Heart right ventricle (tissue), 16 donors: ENCODE data around the gene SGCD. TPM values are rescaled to one million over a fixed set of nuclear protein-coding genes. Genes with fewer than 3 reads are reported as not detected.
A peak's percentile ranks its signal among the peaks of the same experiment; 100 is the strongest.

Source experiments
- ATAC-seq, 8 donors: fragments of 200-7000 bp; cut with Tn5 transposase; one replicate each; pipeline ENCODE4 v1.9.1; 2020; ENCODE audit warnings: mild to moderate bottlenecking in 8 of 8, moderate library complexity in 8 of 8, moderate number of reproducible peaks in 1 of 8
- DNase-seq, 2 donors: peaks; one replicate each; pipeline ENCODE4 v3.0.0-alpha.2; 2020
- H3K27ac ChIP-seq, 10 donors: fragments of 200-600 bp; sonication (generic) in 2 of 10; one replicate each; pipeline versions ENCODE4 v1.5.0 to v1.8.0; 2020 to 2022; ENCODE audit warnings: mild to moderate bottlenecking in 3 of 10
- H3K27me3 ChIP-seq, 7 donors: fragments of 200-600 bp; one replicate each; pipeline ENCODE4 v1.8.0; 2021 to 2022; ENCODE audit warnings: mild to moderate bottlenecking in 2 of 7
- H3K36me3 ChIP-seq, 9 donors: fragments of 200-600 bp; sonication (generic) in 1 of 9; one replicate each; pipeline versions ENCODE4 v1.5.0 to v1.8.0; 2020 to 2022; ENCODE audit warnings: mild to moderate bottlenecking in 2 of 9
- H3K4me1 ChIP-seq, 9 donors: fragments of 200-600 bp; sonication (generic) in 1 of 9; one replicate each; pipeline versions ENCODE4 v1.5.0 to v1.8.0; 2020 to 2022; ENCODE audit warnings: mild to moderate bottlenecking in 4 of 9
- H3K4me3 ChIP-seq, 10 donors: fragments of 200-600 bp; sonication (generic) in 2 of 10; one replicate each; pipeline versions ENCODE4 v1.5.0 to v1.8.0; 2020 to 2022; ENCODE audit warnings: mild to moderate bottlenecking in 7 of 10, moderate library complexity in 2 of 10
- H3K9me3 ChIP-seq, 11 donors: fragments of 200-600 bp in 10 of 11; sonication (generic) in 2 of 11; one replicate each; pipeline versions ENCODE4 v1.5.0 to v1.8.0; 2013 to 2022; ENCODE audit warnings: mild to moderate bottlenecking in 2 of 11, control low read depth in 1 of 11, moderate library complexity in 1 of 11
- CTCF ChIP-seq, 9 donors: fragments of 200-600 bp; sonication (generic) in 2 of 9; IDR thresholded peaks; one replicate each; pipeline versions ENCODE4 v1.5.0 to v1.8.0; 2021 to 2022; ENCODE audit warnings: antibody characterized with exemption in 9 of 9, mild to moderate bottlenecking in 5 of 9, moderate library complexity in 1 of 9
- WGBS, 2 donors: extraction: QIAGEN DNeasy Blood & Tissue Kit; methylation state at CpG; one replicate each; pipeline ENCODE4 v1.1.7; 2013; ENCODE audit warnings: inconsistent platforms in 1 of 2; 5-methylcytosine and 5-hydroxymethylcytosine counted together
- intact Hi-C, 10 donors: fragments of 100-400 bp; cut with DNase I; formaldehyde crosslinking; loops; one replicate each; pipeline versions ENCODE4 v1.11.1 to v1.14.2; 2022
- polyA plus RNA-seq, 2 donors: library from polyadenylated mRNA; stranded (reverse); fragments of 200-250 nt; gene quantifications; one replicate each; pipeline ENCODE4 v1.2.3, GENCODE V29; 2013
- total RNA-seq, 10 donors: library from RNA; stranded (reverse); fragmentation: NEBNext Ultra II Directional in 3 of 10; extraction: Animal tissue kit (Norgen Biotek cat#: 25700) in 3 of 10; gene quantifications; one replicate each; pipeline versions ENCODE4 v1.2.1 to v1.2.4, GENCODE V29; 2021 to 2023
- donor health status: Arrhythmogenic right ventricular cardiomyopathy.
- donor health status: ischemic (EF 13 %, LVEDD 7.1; RV severe dilation, severe dysfunction).
- donor health status: healthy with polysubstance abuse.
- donor health status: DM: no; HTN: yes; CAD: no.
- donor health status: DM: no; HTN: no; CAD: no.
- donor health status: ischemic (EF 25% LVEDD 6.9; RV normal size, moderate dysfunction).
- donor health status: ischemic (EF 25% LVEDD 5.7; RV mildly dilated, moderate dysfunction).
- donor health status: healthy.
- donor health status: DM: yes; HTN: yes; CAD: no.
- donor health status: Ischemic cardiomyopathy.
- donor health status: ischemic (EF 35%, LVEDD 5.7; RV mildly dilated, moderate dysfunction).
- donor health status: nonischemic (EF 11% LVEDD 7.7; RV severe dilation, severe dysfunction).
- donor health status: DM: yes; HTN: yes; CAD: no.
- donor health status: PGD.
- donor health status: ischemic (EF 29% LVEDD 5.4; RV normal size, mild dysfunction).
- donor health status: nonischemic (EF 23%, LVEDD 6.1; RV moderate dilation, normal function).

Gene SGCD
- total and polyA plus RNA-seq, 12 donors = 12.0 to 153 (median 99.6) TPM

- H3K4me3 ChIP-seq = no peak overlapping the region
- no peak overlapping the region for H3K27ac ChIP-seq
- no peak for TF ChIP-seq CTCF (IDR thresholded peaks at IDR 0.05)
- H3K4me1 ChIP-seq = peaks cover 0 to 38% (median 10%) of the 10 kb centered on the region in 9 donors
- intact Hi-C loops = no loop called here
- DNase-seq (no peak), ATAC-seq (no peak)
- no peaks in the 10 kb centered on the region for H3K9me3 ChIP-seq
- 83 to 85% methylated on average over 2 of the region's 2 CpGs for WGBS, 2 donors
- H3K36me3 ChIP-seq = no peaks in the 10 kb centered on the region
- H3K27me3 ChIP-seq = no peaks in the 10 kb centered on the region
Observed at GRCh38 chr5:156378159-156378558, 51.2 kb downstream of the SGCD start.

- Histone ChIP-seq H3K4me1 (peaks cover 0 to 49% (median 20%) of the 10 kb centered on the region in 9 donors), H3K27me3 (no peaks in the 10 kb centered on the region), H3K27ac (no peak overlapping the region), H3K36me3 (no peaks in the 10 kb centered on the region), H3K4me3 (no peak overlapping the region), H3K9me3 (no peaks in the 10 kb centered on the region)
- no peak for DNase-seq
- peak in 1 of 8 donors; percentile 32 for ATAC-seq
- WGBS, 2 donors = 68 to 79% methylated on average over 1 of the region's 1 CpG
- intact Hi-C loops = no loop called here
- TF ChIP-seq CTCF (IDR thresholded peaks at IDR 0.05) = no peak
Observed at GRCh38 chr5:156379206-156379605, 52.2 kb downstream of the SGCD start.

- no peak for ATAC-seq
- H3K36me3 ChIP-seq = no peaks in the 10 kb centered on the region
- no peak overlapping the region for H3K4me3 ChIP-seq
- 68 to 79% methylated on average over 3 of the region's 3 CpGs for WGBS, 2 donors
- no peaks in the 10 kb centered on the region for H3K9me3 ChIP-seq
- TF ChIP-seq CTCF (IDR thresholded peaks at IDR 0.05) = no peak
- H3K4me1 ChIP-seq = peaks cover 0 to 51% (median 22%) of the 10 kb centered on the region in 9 donors
- no peaks in the 10 kb centered on the region for H3K27me3 ChIP-seq
- DNase-seq = no peak
- no peak overlapping the region for H3K27ac ChIP-seq
- intact Hi-C loops = no loop called here
Observed at GRCh38 chr5:156380848-156381247, 53.9 kb downstream of the SGCD start.

GRCh38 chr5:156383510-156384265 is 56.7 kb downstream of the SGCD start:
- H3K27ac ChIP-seq = peak overlapping the region in 5 of 10 donors; percentile 29 to 48 (median 40)
- DNase-seq = no peak

More at GRCh38 chr5:156383510-156384265, 56.7 kb downstream of the SGCD start:
- no peak for TF ChIP-seq CTCF (IDR thresholded peaks at IDR 0.05)
- Histone ChIP-seq H3K9me3 (no peaks in the 10 kb centered on the region), H3K4me1 (peaks cover 0 to 67% (median 21%) of the 10 kb centered on the region in 9 donors), H3K4me3 (no peak overlapping the region), H3K27me3 (no peaks in the 10 kb centered on the region), H3K36me3 (no peaks in the 10 kb centered on the region)
- 51 to 67% methylated on average over 5 of the region's 5 CpGs for WGBS, 2 donors
- peak in 6 of 8 donors; percentile 44 to 72 (median 50) for ATAC-seq
- intact Hi-C loops = no loop called here
